GM21786 (cell line): ENCODE results near the gene ITPR2.
"Not testable (repeated sequence)": the region's sequence is repeated elsewhere in the genome, so short reads cannot be mapped to it uniquely, and the experiment has no call there.

ENCODE experiments used
- ATAC-seq: cut with Tn5 transposase; IDR thresholded peaks from one replicate; pipeline ENCODE4 v1.9.1; 2021; ENCODE audit not compliant: unreplicated experiment

ITPR2 gene

DNA sequence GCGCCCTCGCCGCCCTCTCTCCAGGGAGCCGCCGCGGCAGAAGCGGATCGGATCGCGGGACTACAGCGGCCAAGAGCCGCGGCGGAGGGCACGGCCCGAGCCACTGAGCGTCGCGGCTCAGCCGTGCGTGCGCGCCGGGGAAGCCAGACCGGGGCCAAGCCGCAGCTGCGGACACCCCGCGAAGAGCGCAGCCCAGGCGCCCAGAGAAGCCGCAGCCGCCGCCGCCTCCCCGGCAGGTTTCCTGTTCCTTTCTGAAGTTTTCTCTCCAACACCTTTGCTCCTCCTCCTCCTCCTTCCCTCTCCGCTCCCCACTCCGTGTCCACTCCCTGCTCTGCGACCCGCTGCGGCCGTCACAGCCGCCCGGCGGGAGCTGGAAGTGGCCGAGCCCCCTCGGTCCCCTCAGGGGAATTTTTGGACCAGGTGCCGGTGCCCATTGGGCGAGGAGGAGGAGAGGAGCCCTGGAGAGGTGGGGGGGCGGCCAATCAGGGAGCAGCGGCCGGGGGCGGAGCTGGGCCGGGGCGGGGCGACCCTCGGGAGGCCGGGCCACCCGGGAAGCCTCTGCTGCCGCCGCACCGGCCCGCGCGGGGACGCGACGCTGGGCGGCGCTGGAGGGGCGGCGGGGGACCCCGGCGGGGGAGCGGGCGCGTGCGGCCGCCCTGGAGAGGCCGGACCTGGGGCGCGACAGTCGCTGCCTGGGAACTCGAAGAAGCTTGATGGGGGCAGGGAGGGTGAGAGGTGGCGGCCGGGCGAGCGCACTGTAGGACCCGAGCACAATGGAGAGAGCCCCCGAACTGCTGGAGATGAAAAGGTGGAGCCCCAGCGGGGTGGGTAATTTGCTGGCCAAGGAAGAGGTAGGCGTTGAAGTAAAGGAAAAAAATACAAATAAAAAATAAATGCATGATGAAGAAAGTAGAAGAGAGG lies at the start of gene ITPR2:
ITPR2 (minus strand) TSS at position 373 of the 921 bp plus-strand sequence. CDS start 413 bp downstream, outside the sequence.
- peak; percentile 72 for ATAC-seq

DNA sequence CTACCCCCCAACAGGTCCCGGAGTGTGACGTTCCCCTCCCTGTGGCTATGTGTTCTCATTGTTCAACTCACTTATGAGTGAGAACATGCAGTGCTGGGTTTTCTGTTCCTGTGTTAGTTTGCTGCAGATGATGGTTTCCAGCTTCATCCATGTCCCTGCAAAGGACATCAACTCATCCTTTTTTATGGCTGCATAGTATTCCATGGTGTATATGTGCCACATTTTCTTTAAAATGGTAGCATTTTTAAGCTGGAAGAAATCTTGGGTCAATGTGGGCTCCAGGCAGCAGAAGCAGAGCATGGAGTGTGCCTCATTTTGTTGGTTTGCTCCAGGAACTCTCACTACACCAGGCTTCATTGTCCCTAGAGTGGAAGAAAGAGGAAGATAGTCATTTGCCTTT lies 47.6 kb upstream of the ITPR2 start:
- no peak for ATAC-seq

DNA sequence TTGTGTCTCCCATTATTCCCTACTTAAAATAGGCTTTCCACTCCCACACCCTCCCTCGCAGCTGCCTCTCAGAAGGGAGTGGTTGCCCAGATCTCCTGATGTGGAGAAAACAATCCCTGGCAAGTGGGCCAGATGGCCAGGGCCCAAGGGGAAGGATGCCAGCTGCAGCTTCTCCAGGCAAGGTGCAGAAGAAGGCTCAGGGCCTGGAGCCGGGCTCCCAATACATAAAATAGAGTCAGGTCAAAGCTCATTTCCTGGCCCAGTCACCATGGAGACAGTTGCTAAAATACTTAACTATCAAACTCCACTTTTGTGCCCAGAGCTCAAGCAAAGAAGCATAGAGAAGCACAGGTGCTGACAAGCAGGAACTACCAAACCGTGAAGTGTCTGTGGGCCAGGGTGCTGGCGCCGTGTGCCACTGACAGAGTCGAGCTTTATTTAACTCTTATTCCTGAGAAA lies 45.7 kb upstream of the ITPR2 start:
- ATAC-seq = peak; percentile 66

DNA sequence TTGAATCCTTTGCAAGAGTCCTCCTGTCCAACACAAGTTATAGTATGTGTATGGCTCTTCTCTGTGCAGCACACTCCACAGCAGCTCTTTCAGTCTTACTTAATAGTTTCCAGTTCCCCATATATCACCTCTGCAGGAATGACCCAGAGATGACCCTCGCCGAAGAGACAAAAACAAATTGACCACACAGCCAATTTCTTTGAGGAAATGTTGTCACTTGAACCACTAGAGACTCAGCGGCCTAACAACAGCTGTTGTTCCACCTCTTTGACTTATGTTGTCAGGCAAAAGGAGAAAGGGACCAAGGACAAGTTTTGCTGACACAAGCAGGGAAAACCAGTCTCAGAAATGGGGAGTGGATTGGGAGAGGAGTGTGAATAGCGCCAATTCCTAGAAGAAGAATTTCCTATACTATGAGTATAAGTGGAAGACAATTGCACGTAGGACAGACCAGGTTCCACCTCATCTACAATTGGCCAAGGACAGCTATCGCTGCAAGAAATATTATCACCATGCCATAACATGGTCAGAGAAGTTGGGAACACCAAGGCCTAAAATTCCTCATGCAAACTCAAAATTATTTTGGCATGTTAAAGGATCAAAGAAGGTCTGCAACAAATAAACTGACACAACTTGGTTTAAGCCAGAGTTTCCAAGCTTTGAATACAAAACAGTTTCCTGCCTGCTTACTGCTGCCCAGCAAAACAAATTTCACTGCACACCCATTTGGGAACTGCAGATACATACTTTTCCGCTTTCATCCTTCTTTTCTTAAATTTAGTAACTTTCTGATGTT lies 41.7 kb upstream of the ITPR2 start:
- ATAC-seq = peak; percentile 69

DNA sequence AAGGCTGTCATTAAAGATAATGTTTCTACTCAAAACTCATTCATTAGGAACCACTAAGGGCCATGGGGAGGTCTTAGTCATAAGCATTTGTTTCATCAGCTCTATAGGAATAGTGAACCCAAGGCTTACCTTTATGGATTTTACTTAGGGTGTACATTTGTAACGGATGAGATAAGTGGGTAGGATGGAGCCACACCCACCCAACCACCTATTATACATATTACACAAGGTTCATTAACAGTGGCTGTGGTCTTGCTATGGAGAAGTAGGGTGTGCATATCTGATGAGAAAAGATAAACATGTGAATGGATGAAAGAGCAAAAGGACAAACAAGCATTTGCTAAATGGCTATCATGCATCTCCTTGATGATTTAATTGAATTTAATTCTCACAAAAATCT lies 39.6 kb upstream of the ITPR2 start:
- ATAC-seq = no peak

DNA sequence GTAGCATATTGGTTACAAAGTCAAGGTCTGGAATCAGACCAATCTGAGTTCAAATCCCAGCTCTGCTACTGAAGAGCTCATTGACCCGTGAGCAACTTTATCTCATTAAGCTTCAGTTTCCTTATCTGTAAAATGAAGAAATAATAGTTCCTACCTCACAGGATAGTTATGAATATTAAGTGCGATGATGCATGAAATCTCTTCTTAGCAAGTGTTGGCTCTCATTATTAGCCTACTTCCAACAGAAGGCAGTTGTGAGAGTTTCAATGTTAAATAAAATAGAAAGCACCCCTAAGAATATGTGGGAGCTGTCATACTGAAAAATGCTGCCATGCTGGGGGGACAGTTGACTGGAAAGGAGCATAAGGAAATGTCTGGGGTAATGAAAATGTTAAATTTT lies 39.0 kb upstream of the ITPR2 start:
- no peak for ATAC-seq

DNA sequence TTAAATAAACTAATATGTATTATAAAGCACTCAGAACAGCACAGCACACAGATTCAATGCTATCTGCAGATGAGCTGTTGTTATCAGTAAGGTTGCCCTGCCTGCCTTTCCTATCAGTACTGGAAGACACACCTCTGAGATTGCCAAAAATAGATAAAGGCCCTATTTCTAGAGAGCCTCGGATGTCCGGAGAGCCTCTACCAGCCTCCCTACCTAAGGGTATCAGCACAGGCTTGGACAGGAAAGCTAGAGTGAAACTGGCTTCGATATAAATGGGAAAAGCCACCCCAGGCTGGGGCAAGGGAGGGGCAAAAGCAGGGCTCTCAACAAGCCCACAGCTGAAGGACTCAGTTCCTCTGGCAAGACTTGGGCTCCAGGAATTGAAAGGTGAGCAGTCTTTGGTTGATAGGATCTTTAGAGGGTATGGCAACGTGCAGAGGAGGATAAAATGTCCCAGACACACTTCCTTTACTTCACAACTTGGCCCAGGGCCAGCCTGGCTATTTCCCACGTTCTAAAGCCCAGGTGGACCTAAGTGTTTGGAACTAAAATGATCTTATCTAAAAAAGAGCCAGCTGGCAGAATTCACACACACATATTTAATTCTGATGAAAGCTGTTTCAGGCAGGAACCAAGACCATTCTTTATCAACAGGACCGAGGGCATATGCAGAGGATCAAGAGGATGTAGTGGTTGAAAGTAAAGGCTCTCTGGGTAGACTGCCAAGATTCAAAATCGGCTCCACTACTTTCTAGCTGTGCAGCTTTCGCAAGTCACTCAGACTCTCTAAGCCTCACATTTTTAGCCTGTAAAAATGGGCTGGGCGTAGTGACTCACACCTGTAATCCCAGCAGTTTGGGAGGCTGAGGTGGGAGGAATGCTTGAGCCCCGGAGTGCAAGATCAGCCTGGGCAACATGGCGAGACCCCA lies 37.8 kb upstream of the ITPR2 start:
- no peak for ATAC-seq

DNA sequence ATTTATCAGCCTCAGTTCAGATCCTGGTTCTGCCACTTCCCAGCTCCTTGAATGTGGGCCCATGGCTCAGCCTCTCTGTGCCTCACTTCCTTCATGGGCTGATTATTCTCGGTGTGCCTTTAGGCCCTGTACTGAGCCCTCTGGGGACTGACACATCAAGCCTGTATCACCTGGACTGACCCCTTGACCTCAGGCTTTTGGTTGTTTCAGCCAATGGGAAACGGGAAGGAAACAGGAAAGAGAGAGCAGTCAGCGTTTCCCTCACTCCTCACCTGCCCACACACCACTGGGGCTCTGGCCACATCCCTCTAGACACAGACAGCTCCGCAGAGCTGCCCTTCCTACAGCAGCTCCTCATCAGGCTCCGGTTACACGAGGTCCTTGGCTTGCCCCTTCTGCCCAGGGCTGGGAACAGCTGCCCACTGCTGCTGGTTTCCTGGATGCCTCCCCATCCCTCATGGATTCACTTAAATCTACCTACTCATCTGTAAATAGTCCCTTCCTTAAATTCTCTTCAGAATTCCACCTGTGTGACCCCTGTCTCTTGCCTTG lies 37.0 kb upstream of the ITPR2 start:
- ATAC-seq = no peak

DNA sequence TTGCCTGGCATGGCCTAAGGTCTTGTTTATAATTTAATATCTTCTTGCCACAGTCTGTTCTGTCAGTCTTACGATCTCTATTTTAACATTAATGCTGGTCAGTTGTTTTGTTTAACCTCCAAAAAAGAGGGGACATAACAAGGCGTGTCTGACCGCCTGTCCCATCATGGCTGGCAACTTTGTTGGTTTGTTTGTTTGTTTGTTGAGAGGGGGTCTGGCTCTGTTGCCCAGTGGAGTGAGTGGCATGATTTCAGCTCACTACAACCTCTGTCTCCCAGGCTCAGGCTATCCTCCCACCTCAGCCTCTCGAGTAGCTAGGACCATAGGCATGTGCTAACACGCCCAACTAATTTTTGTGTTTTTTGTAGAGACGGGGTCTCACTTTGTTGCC lies 36.1 kb upstream of the ITPR2 start:
- ATAC-seq = no peak

DNA sequence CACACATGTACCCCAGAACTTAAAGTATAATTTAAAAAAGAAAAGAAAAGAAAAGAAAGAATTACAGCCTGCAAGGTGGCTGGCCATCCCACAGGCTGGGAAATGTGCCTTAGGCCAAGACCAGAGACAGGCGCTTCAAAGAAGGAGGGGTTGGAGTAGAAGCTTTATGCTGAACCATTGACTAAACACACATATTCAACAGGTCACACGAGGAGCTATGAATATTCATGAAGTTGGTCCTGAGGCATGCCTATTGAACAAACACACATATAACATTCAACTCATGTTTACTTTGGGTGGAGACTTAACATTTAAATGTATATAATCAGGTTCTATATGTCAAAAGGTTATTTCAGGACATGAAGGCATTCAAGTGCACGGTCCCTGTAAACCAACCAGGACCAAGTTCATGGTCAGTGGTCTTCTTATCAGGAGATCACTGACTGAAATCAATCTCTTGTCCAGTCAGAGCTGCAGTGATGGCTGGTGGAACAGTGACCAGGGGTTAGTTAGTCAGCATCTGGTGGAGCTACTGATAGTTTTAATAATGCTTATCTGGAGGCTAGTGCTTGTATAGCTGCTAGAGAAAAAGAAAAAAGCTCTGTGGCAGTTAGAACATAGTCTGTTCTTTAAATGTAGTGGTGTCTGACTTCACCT lies 35.6 kb upstream of the ITPR2 start:
- ATAC-seq = no peak

DNA sequence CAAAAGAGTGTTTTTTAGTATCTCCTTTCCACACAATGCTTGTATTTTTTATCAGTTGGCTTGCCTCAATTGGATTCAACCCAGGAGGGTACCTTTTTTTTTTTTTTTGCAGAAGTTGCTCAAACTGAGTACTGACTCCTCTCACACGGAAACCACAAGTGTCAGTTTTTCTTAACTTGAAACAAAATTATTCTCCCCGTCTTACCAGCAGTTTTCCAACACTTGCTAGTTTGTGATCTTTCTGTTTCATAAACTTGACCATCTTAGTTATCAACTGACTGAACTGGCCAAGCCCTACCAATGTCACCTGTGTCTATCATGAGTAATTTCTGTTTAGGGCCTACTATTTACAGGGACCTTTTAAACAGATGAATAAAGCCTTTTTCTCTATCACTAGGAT lies 34.1 kb upstream of the ITPR2 start:
- peak; percentile 82 for ATAC-seq

DNA sequence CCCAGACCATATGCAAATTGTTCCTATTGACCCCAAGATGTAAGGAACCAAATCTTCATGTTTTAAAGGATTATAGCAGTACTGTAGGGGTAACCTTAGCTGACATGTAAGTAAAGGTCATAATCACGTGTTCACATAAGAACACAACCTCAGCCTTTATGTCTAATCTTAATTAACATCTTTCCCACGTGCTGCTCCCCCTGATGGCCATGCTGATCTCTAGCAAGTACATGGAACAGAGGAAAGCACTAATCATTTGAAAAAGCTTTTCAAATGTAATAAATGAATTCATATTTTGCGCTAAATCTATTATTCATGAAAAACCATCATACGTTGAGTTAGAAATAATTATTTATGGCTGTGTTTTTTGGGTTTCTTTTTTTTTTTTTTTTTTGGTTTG lies 30.5 kb upstream of the ITPR2 start:
- ATAC-seq = no peak

DNA sequence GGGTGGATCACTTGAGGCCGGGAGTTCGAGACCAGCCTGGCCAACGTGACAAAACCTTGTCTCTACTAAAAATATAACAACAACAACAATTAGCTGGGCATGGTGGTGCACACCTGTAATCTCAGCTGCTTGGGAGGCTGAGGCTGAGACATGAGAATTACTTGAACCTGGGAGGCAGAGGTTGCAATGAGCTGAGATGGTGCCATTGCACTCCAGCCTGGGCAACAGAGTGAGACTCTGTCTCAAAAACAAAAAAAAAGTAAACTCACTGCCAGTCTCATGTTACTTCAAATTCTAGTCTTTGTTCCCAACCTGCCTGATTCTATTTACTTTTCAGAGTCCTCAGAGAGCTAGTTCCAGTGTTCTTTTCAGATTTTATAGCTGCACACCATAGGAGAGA lies 29.8 kb upstream of the ITPR2 start:
- ATAC-seq = not testable (repeated sequence)

DNA sequence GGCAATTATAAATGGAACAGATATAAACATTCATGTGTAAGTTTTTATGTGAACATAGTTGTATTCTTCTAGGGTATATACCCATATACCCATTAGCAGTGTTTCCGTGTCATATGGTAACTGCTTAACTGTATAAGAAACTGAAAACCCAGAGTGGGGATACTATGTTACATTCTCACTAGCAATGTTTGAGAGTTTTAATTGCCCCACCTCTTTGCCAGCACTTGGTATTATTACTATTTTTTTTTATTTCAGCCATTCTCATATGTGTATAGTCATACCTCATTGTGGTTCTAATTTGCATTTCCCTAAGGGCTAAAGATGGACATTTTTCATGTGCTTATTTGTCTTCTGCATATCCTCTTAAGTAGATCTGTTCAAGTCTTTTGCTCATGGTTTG lies 28.7 kb upstream of the ITPR2 start:
- no peak for ATAC-seq

DNA sequence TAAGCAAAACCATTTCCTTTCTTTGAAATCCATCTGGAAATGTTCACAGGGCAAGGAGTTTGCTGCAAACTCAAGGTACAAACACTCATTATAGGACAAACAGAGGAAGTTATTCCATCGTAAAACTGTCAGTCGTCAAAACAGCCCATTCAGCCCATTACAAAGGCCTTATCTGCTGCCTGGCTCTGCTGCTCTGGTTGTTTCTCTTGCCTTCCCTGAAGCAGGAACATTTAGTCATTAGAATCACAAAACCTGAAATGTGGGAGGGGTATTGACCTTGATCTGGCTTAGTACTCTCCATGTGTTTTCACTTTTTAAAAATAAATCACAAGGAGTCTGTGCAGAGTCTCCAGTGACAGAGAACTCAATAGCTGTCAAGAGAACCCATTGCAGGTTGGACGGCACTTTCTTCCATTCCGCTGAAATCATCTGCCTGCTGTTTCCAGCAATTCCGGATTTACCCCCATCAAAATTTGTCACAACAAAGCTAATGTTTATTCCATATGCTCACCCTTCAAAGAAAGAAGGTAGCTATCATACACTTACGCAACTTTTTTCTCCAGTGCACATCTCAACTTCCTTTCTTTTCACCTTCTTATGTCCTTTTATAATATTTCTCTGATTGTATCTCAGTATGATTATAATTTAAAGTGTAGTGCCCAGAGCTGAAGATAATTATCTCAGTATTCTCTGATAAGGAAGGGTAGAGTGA lies 24.6 kb upstream of the ITPR2 start:
- no peak for ATAC-seq

DNA sequence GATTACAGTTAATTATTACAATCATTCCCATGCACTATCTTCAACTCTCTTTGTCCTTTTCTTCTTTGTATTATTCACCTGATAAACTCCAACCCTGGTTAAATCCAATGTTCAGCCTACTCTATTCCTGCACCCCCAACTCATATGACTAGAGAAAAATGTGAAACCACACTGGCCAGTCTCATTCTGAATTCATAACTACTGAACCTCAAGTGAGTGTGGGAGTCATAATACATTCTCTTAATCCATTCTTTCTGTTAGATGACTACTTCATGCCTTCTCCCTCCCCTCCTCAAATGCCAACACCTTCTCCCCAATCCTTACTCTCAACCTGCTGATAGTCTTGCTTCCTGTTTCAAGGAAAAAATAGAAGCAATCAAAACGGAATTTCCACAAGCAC lies 22.3 kb upstream of the ITPR2 start:
- no peak for ATAC-seq

DNA sequence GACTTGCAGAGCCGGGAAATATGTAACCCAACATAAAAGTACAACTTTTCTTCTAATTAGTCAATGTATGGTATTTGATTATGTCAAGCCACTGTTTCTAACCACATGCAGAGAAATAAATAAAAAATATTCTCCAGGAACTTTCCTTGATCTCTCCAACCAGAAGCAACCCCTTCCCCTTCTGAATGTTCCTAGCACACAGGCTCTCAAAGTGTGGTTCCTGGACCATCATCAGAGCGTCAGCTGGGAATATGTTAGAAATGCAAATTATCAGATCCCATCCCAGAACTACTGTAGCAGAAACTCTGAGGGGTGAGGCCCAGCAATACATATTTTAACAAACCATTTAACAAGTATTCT lies 21.0 kb upstream of the ITPR2 start:
- no peak for ATAC-seq

DNA sequence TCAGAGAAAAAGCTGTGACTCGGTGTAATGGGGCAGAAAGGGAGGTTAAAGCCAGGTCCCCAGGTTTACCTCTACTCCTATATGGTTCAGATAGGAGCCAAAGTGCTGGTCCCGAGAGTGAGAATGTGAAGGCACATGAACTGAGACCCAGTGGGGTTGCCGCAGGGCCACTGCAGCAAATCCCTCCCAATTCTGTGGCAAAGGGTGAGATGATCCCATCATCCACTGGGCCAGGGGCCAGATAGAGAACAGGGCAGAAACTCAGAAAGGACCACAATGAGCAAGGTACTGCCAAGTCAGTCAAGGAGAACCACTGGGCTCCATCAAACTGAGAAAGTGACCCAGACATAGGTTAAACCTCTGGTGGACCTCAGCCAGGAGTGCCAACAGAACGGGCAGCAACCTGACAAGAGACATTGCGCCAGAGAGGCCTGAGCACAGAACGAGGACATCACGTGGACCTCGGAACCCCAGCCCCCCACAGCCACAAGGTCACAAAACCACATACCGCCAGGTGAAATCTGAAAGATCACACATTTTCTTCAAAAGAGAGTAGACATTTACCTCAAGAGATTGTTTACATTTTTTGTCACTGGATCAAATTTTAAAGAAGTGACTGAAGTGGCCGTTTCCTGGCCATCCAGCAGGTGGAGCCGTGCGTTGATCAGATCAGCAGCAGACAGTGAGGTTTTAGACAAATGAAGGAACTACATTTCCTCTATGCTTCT lies 20.5 kb upstream of the ITPR2 start:
- peak; percentile 81 for ATAC-seq
